Keratinocyte (primary cell): ENCODE data around the gene MOGAT1. TPM values are rescaled to one million over a fixed set of nuclear protein-coding genes. Genes with fewer than 3 reads are reported as not detected.
A peak's percentile ranks its signal among the peaks of the same experiment; 100 is the strongest.

Experiments used
- DNase-seq: peaks from one replicate; pipeline ENCODE4 v3.0.0-alpha.2; 2011; ENCODE audit warnings: low read depth, missing footprints, low spot score
- FAIRE-seq: peaks from 2 replicates; lab custom pipeline; 2011; peaks lifted over from hg19 to GRCh38; lab: Jason Lieb, UNC
- H2AFZ ChIP-seq: 2 replicates; pipeline ENCODE4 v1.6.0; 2012; ENCODE audit warnings: low read length, control low read depth, inconsistent platforms; ENCODE audit not compliant: control insufficient read depth
- H3K27ac ChIP-seq: 2 replicates; pipeline ENCODE4 v1.5.1; 2011; ENCODE audit warnings: low read length; ENCODE audit not compliant: control insufficient read depth, insufficient read depth
- H3K27me3 ChIP-seq: 3 replicates; pipeline ENCODE4 v1.6.0; 2011; ENCODE audit warnings: low read length; ENCODE audit not compliant: control insufficient read depth, insufficient read depth; ENCODE audit errors: extremely low read depth
- H3K36me3 ChIP-seq, 2 experiments: 2 replicates in 1 of 2; 3 replicates in 1 of 2; pipeline ENCODE4 v1.5.1; 2011; ENCODE audit warnings: low read length in 2 of 2, mild to moderate bottlenecking in 1 of 2; ENCODE audit not compliant: control insufficient read depth in 2 of 2, insufficient read depth in 2 of 2; ENCODE audit errors: extremely low read depth in 1 of 2
- H3K4me1 ChIP-seq: 3 replicates; pipeline ENCODE4 v1.5.1; 2011; ENCODE audit warnings: low read length; ENCODE audit not compliant: control insufficient read depth, insufficient read depth; ENCODE audit errors: extremely low read depth
- H3K4me2 ChIP-seq: 3 replicates; pipeline ENCODE4 v1.6.0; 2011; ENCODE audit warnings: low read depth, low read length; ENCODE audit not compliant: control insufficient read depth, insufficient read depth; ENCODE audit errors: extremely low read depth
- H3K4me3 ChIP-seq, 3 experiments: fragments of 200-600 bp in 1 of 3; sonication (generic) in 1 of 3; 2 replicates in 2 of 3; 3 replicates in 1 of 3; pipeline ENCODE4 v1.5.1; 2011 to 2016; ENCODE audit warnings: low read length in 3 of 3, mild to moderate bottlenecking in 3 of 3, control low read depth in 2 of 3, inconsistent platforms in 1 of 3, low read depth in 1 of 3, mixed read lengths in 1 of 3, mixed run types in 1 of 3, moderate library complexity in 1 of 3; ENCODE audit not compliant: control insufficient read depth in 2 of 3, insufficient read depth in 2 of 3; ENCODE audit errors: extremely low read depth in 1 of 3
- H3K79me2 ChIP-seq: 2 replicates; pipeline ENCODE4 v1.6.0; 2012; ENCODE audit warnings: low read length; ENCODE audit not compliant: control insufficient read depth, insufficient read depth
- H3K9ac ChIP-seq: 3 replicates; pipeline ENCODE4 v1.6.0; 2011; ENCODE audit warnings: low read length; ENCODE audit not compliant: control insufficient read depth, insufficient read depth; ENCODE audit errors: extremely low read depth
- H3K9me1 ChIP-seq: 3 replicates; pipeline ENCODE4 v1.6.0; 2011; ENCODE audit warnings: low read length; ENCODE audit not compliant: control insufficient read depth, insufficient read depth; ENCODE audit errors: extremely low read depth
- H3K9me3 ChIP-seq: 2 replicates; pipeline ENCODE4 v1.5.1; 2012; ENCODE audit warnings: low read depth, low read length; ENCODE audit not compliant: control insufficient read depth
- H4K20me1 ChIP-seq: 3 replicates; pipeline ENCODE4 v1.6.0; 2011; ENCODE audit warnings: low read length; ENCODE audit not compliant: control insufficient read depth, insufficient read depth; ENCODE audit errors: extremely low read depth
- EZH2 ChIP-seq: IDR thresholded peaks from one replicate; pipeline ENCODE4 v1.6.1; 2012; ENCODE audit warnings: inconsistent platforms, mild to moderate bottlenecking, low read length, moderate library complexity
- dilution Hi-C: fragments of 300-500 bp; cut with MboI; formaldehyde crosslinking; loops from one replicate; pipeline ENCODE4 v1.7.0; 2020; ENCODE audit warnings: low sequenced_read_pairs; ENCODE audit not compliant: extremely low pct_ligation_motif_present
- polyA plus RNA-seq, 5 experiments: library from polyadenylated mRNA; depleted of rRNA in 3 of 5; stranded (reverse) in 3 of 5; stranded (forward) in 1 of 5; unstranded in 1 of 5; fragments of >200 nt; gene quantifications; 1 replicate in 1 of 5; 2 replicates in 3 of 5; 3 replicates in 1 of 5; pipeline versions ENCODE4 v1.2.1 to v1.2.3, GENCODE V29; 2011 to 2012; ENCODE audit warnings: missing spikeins in 2 of 5, low read depth in 1 of 5, low replicate concordance in 1 of 5
- TF ChIP-seq, protein P1 (sequence below), 3 experiments: IDR thresholded peaks in 1 of 3; conservative IDR thresholded peaks in 1 of 3; optimal IDR thresholded peaks in 1 of 3; 2 replicates in 2 of 3; 3 replicates in 1 of 3; pipeline versions ENCODE3 to v1.5.1; 2011; ENCODE audit warnings: low read length in 3 of 3, mild to moderate bottlenecking in 3 of 3, moderate library complexity in 2 of 3, control low read depth in 1 of 3, inconsistent platforms in 1 of 3; ENCODE audit not compliant: insufficient read depth in 2 of 3; ENCODE audit errors: extremely low read depth in 1 of 3

The MOGAT1 gene
- polyA plus RNA-seq, 1 donor (not counting 4 experiments of a cell fraction or from before 2014, with no cell fraction given): not detected

DNA sequence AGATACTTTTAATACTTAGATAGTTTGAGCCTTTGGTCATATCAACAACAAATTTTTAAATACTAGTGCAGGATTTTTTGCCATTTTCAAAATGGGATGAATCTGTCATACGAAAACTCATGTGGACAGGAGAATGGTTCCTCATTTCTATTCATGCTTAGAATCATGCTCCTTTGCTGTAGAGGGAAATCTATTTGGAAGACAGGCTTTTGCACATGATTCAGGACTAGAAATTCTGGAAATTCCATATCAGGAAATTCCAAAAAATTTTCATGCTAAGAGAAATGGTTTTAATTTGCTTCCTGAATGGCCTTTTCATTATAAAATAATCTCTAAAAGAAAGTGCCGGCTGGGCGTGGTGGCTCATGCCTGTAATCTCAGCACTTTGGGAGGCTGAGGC lies 39.3 kb downstream of the MOGAT1 start:
- no peaks in the 10 kb centered on the region for H3K27me3 ChIP-seq
- H3K9ac ChIP-seq: no peak overlapping the region
- no peaks in the 10 kb centered on the region for H3K9me3 ChIP-seq
- no peaks in the 10 kb centered on the region for H3K36me3 ChIP-seq
- no peaks in the 10 kb centered on the region for H3K79me2 ChIP-seq
- H4K20me1 ChIP-seq: no peaks in the 10 kb centered on the region
- H3K4me2 ChIP-seq: no peak overlapping the region
- TF ChIP-seq, protein P1, sequence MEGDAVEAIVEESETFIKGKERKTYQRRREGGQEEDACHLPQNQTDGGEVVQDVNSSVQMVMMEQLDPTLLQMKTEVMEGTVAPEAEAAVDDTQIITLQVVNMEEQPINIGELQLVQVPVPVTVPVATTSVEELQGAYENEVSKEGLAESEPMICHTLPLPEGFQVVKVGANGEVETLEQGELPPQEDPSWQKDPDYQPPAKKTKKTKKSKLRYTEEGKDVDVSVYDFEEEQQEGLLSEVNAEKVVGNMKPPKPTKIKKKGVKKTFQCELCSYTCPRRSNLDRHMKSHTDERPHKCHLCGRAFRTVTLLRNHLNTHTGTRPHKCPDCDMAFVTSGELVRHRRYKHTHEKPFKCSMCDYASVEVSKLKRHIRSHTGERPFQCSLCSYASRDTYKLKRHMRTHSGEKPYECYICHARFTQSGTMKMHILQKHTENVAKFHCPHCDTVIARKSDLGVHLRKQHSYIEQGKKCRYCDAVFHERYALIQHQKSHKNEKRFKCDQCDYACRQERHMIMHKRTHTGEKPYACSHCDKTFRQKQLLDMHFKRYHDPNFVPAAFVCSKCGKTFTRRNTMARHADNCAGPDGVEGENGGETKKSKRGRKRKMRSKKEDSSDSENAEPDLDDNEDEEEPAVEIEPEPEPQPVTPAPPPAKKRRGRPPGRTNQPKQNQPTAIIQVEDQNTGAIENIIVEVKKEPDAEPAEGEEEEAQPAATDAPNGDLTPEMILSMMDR (optimal IDR thresholded peaks at IDR 0.05 in 1 of 3, IDR thresholded peaks at IDR 0.05 in 1 of 3, conservative IDR thresholded peaks at IDR 0.05 in 1 of 3; ENCODE audit: extremely low read depth in 1 of 3, insufficient read depth in 2 of 3, low read length in 3 of 3): no peak
- no peak for TF ChIP-seq EZH2
- peaks cover 4% of the 10 kb centered on the region for H3K4me1 ChIP-seq
- dilution Hi-C loops: no loop called here
- H3K9me1 ChIP-seq: no peaks in the 10 kb centered on the region
- H3K4me3 ChIP-seq: no peak overlapping the region
- no peak overlapping the region for H3K27ac ChIP-seq
- FAIRE-seq (no peak), DNase-seq (no peak)
- no peak overlapping the region for H2AFZ ChIP-seq

DNA sequence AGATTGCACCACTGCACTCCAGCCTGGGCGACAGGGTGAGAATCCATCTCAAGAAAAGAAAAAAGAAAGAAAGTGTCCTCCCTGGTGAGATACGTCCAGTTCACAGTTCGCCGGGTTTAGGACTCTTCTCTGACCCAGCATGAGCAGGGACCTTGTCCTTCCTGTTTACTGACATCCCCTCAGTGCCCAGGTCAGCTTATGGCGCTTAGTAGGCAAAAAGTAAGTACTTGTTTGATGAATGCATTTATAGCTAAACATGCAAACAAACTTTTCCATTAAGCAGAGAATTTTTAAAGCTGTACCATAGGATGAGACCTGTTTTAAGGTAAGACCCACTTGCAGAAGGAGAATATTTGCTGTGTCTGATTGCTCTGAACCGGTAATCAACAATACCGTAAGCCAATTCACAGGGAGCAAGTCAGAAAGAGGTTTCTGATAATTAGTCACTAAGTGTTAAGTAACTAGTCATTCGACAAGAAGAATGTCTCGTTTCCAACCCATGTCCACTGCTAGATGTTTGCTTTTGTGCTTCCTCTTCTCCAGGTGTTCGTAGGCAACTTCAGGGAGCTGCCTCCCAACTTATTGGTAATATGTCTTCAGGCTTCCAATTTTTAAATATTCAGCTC lies 40.0 kb downstream of the MOGAT1 start:
- DNase-seq (no peak), FAIRE-seq (peak; percentile 41)
- TF ChIP-seq EZH2: no peak
- TF ChIP-seq, protein P1 (optimal IDR thresholded peaks at IDR 0.05 in 1 of 3, IDR thresholded peaks at IDR 0.05 in 1 of 3, conservative IDR thresholded peaks at IDR 0.05 in 1 of 3; ENCODE audit: extremely low read depth in 1 of 3, insufficient read depth in 2 of 3, low read length in 3 of 3): no peak
- Histone ChIP-seq H3K4me3 (no peak overlapping the region), H4K20me1 (no peaks in the 10 kb centered on the region), H3K27ac (no peak overlapping the region), H3K4me1 (peaks cover 4% of the 10 kb centered on the region), H3K79me2 (no peaks in the 10 kb centered on the region), H3K9ac (no peak overlapping the region), H2AFZ (no peak overlapping the region), H3K9me1 (no peaks in the 10 kb centered on the region), H3K4me2 (no peak overlapping the region), H3K9me3 (no peaks in the 10 kb centered on the region), H3K36me3 (no peaks in the 10 kb centered on the region), H3K27me3 (no peaks in the 10 kb centered on the region)
- dilution Hi-C loops: no loop called here
